Keratinocyte (primary cell): ENCODE results near the gene AIG1.

ENCODE experiments used
- EZH2 ChIP-seq: IDR thresholded peaks from one replicate; pipeline ENCODE4 v1.6.1; 2012; ENCODE audit warnings: inconsistent platforms, mild to moderate bottlenecking, low read length, moderate library complexity
- TF ChIP-seq, protein P1 (sequence below), 3 experiments: IDR thresholded peaks in 1 of 3; conservative IDR thresholded peaks in 1 of 3; optimal IDR thresholded peaks in 1 of 3; 2 replicates in 2 of 3; 3 replicates in 1 of 3; pipeline versions ENCODE3 to v1.5.1; 2011; ENCODE audit warnings: low read length in 3 of 3, mild to moderate bottlenecking in 3 of 3, moderate library complexity in 2 of 3, control low read depth in 1 of 3, inconsistent platforms in 1 of 3; ENCODE audit not compliant: insufficient read depth in 2 of 3; ENCODE audit errors: extremely low read depth in 1 of 3

GRCh38 chr6:143236151-143236798 is 175.6 kb downstream of the AIG1 start:
- TF ChIP-seq, protein P1, sequence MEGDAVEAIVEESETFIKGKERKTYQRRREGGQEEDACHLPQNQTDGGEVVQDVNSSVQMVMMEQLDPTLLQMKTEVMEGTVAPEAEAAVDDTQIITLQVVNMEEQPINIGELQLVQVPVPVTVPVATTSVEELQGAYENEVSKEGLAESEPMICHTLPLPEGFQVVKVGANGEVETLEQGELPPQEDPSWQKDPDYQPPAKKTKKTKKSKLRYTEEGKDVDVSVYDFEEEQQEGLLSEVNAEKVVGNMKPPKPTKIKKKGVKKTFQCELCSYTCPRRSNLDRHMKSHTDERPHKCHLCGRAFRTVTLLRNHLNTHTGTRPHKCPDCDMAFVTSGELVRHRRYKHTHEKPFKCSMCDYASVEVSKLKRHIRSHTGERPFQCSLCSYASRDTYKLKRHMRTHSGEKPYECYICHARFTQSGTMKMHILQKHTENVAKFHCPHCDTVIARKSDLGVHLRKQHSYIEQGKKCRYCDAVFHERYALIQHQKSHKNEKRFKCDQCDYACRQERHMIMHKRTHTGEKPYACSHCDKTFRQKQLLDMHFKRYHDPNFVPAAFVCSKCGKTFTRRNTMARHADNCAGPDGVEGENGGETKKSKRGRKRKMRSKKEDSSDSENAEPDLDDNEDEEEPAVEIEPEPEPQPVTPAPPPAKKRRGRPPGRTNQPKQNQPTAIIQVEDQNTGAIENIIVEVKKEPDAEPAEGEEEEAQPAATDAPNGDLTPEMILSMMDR (optimal IDR thresholded peaks at IDR 0.05 in 1 of 3, IDR thresholded peaks at IDR 0.05 in 1 of 3, conservative IDR thresholded peaks at IDR 0.05 in 1 of 3; ENCODE audit: extremely low read depth in 1 of 3, insufficient read depth in 2 of 3, low read length in 3 of 3), result no peak
- TF ChIP-seq EZH2, result no peak
